Ovary (tissue), 9 donors: Measurements from ENCODE around the gene CXorf58. TPM values are rescaled to one million over a fixed set of nuclear protein-coding genes. Genes with fewer than 3 reads are reported as not detected.

Source experiments
- DNase-seq, 5 donors: peaks; one replicate each; pipeline ENCODE4 v3.0.0-alpha.2; 2019 to 2020
- H3K27ac ChIP-seq, 2 donors: fragments of 200-600 bp; one replicate each; pipeline versions ENCODE4 v1.5.1 to v1.8.0; 2019 to 2022
- H3K27me3 ChIP-seq: fragments of 200-600 bp; one replicate; pipeline ENCODE4 v1.8.0; 2022
- H3K36me3 ChIP-seq: fragments of 200-600 bp; sonication (generic); one replicate; pipeline ENCODE4 v1.5.1; 2019
- H3K4me1 ChIP-seq: one replicate; pipeline ENCODE4 v1.8.1; 2013; ENCODE audit warnings: mild to moderate bottlenecking, moderate library complexity; ENCODE audit not compliant: insufficient read depth
- H3K4me3 ChIP-seq: fragments of 200-600 bp; sonication (generic); one replicate; pipeline ENCODE4 v1.5.1; 2017
- H3K9me3 ChIP-seq, 2 donors: fragments of 200-600 bp in 1 of 2; sonication (generic) in 1 of 2; one replicate each; pipeline versions ENCODE4 v1.5.1 to v1.8.1; 2013 to 2019; ENCODE audit warnings: mild to moderate bottlenecking in 1 of 2, moderate library complexity in 1 of 2
- CTCF ChIP-seq, 3 donors: fragments of 450-650 bp in 2 of 3; fragments of 200-600 bp in 1 of 3; IDR thresholded peaks; one replicate each; pipeline versions ENCODE4 v1.5.1 to v1.8.0; 2016 to 2022; ENCODE audit warnings: antibody characterized with exemption in 3 of 3, mild to moderate bottlenecking in 1 of 3
- EP300 ChIP-seq: sonication (generic); formaldehyde crosslinking; IDR thresholded peaks from one replicate; pipeline ENCODE4 v1.6.1; 2017; ENCODE audit warnings: antibody characterized with exemption
- POLR2A ChIP-seq: fragments of 450-650 bp; IDR thresholded peaks from one replicate; pipeline ENCODE4 v1.6.1; 2017; ENCODE audit warnings: antibody characterized with exemption, mild to moderate bottlenecking, moderate library complexity
- WGBS, 3 donors: extraction: QIAGEN DNeasy Blood & Tissue Kit in 1 of 3; methylation state at CpG; one replicate each; pipeline versions ENCODE4 v1.1.5 to v1.1.7; 2013 to 2017; 5-methylcytosine and 5-hydroxymethylcytosine counted together
- intact Hi-C, 4 donors: fragments of 100-400 bp; cut with DNase I; formaldehyde crosslinking; loops; one replicate each; pipeline versions ENCODE4 v1.11.0 to v1.15.1; 2022 to 2023
- polyA plus RNA-seq, 2 donors: library from polyadenylated mRNA; stranded (reverse); fragments of 200-250 nt in 1 of 2; fragments of 350-450 nt in 1 of 2; fragmentation: Illumina TruSeq in 1 of 2; extraction: RNeasy Lipid Tissue Mini Kit (QIAGEN cat#74804) in 1 of 2; gene quantifications; one replicate each; pipeline ENCODE4 v1.2.3, GENCODE V29; 2013 to 2014
- total RNA-seq, 7 donors: library from RNA; depleted of rRNA in 2 of 7; stranded (reverse); fragments of >200 nt in 2 of 7; fragmentation: NEBNext Ultra II Directional in 3 of 7; extraction: Animal tissue kit (Norgen Biotek cat#: 25700) in 3 of 7; gene quantifications; one replicate each; pipeline versions ENCODE4 v1.1.0 to v1.2.4, GENCODE V29; 2016 to 2023
- donor health status: DM: no; HTN: no; CAD: no; lungs with moderate emphysema.
- donor health status: DM: no; HTN: no; CAD: no.
- donor health status: Bipolar disorder and iron deficiency.
- donor health status: DM: yes; HTN: yes; CAD: no.
- donor health status: DM: no; HTN: no; CAD: no.
- donor health status: DM: yes; HTN: yes; CAD: no.

CXorf58 gene
- total and polyA plus RNA-seq, 9 donors, result 0.04 to 0.72 (median 0.22) TPM; not detected in 5

GRCh38 chrX:23870041-23870440 lies 37.8 kb upstream of the CXorf58 start:
- WGBS, 3 donors, result 87 to 88% (median 87%) methylated on average over 2 of the region's 2 CpGs
- no peaks in the 10 kb centered on the region for H3K4me1 ChIP-seq
- no peak for DNase-seq
- TF ChIP-seq EP300, result no peak
- H3K27me3 ChIP-seq, result no peaks in the 10 kb centered on the region
- no peaks in the 10 kb centered on the region for H3K36me3 ChIP-seq
- intact Hi-C loops, result no loop called here
- no peaks in the 10 kb centered on the region for H3K9me3 ChIP-seq
- H3K27ac ChIP-seq, result no peak overlapping the region
- H3K4me3 ChIP-seq, result no peak overlapping the region

DNA sequence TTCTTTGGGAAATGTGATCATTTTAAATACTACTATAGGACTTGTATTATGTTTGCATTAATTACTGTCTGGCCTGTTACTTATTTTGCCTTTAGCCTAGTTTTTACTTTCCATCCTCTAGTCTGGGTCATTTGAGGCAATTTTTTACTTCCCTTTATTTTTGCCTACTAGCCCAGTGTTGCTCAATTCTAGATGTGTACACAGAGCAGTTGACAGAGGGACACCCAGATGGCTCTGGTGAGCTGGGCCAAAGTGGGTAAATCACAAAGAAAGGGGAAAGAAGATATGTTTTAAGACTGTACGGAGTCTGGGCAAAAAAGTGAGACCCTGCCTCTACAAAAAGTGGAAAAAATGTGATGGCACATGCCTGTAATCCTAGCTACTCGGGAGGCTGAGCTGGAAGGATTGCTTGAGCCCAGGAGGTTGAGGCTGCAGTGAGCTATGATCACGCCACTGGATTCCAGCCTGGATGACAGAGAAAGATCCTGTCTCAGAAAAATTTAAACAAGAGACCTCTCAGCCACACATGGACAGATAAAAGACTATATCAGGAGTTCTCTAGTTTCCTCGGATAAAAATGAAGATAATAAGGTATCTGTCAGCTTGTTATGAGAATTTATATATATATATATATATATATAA lies 35.8 kb upstream of the CXorf58 start:
- DNase-seq, result no peak

DNA sequence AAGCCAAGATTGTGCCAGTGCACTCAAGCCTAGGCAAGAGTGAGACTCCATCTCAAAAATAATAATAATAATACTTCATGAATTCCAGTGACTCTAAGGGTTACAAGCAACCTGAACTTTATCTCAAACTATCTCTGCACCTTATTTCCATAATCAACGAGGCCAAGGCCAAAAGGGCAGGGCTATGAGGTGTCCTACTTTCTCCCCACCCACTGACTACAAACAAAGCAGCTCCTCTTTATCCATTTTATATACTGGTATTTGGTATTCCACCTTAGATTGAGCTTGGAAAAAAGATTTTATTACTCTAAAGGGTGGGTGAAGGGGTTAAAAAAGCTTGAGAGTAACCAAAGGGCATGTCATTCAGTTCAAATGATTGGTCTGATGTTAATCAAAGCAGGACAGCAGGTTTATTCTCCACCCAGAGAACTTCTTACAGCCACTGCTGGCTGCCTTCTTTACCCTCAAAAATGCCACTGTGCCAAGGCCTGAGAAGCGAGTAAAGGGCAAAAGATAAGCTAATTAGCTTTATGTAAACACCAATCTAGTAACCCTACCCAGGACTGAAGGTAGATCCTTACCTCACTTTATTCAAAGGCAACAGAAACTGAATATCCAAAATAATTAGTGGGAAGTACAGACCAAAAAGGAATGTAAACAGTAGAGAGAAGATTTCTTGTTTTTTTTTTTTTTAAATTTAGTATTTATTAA lies 28.3 kb upstream of the CXorf58 start:
- Histone ChIP-seq H3K4me1 (no peaks in the 10 kb centered on the region), H3K9me3 (no peaks in the 10 kb centered on the region), H3K27me3 (no peaks in the 10 kb centered on the region), H3K4me3 (no peak overlapping the region), H3K27ac (no peak overlapping the region), H3K36me3 (no peaks in the 10 kb centered on the region)
- no peak for TF ChIP-seq CTCF (IDR thresholded peaks at IDR 0.05)
- no peak for TF ChIP-seq EP300
- no peak for TF ChIP-seq POLR2A
- DNase-seq, result no peak
- intact Hi-C loops, result no loop called here
- WGBS, 3 donors, result 19 to 35% (median 30%) methylated on average over 2 of the region's 2 CpGs

More for the DNA sequence above, 35.8 kb upstream of the CXorf58 start:
- Histone ChIP-seq H3K9me3 (no peaks in the 10 kb centered on the region), H3K36me3 (no peaks in the 10 kb centered on the region), H3K27ac (no peak overlapping the region), H3K27me3 (no peaks in the 10 kb centered on the region), H3K4me1 (no peaks in the 10 kb centered on the region), H3K4me3 (no peak overlapping the region)
- intact Hi-C loops, result no loop called here
- 73 to 80% (median 73%) methylated on average over 4 of the region's 4 CpGs for WGBS, 3 donors
- TF ChIP-seq EP300 (no peak), CTCF (IDR thresholded peaks at IDR 0.05) (no peak), POLR2A (no peak)

GRCh38 chrX:23883737-23884354 lies 24.0 kb upstream of the CXorf58 start:
- 34 to 37% (median 37%) methylated on average over 9 of the region's 9 CpGs for WGBS, 3 donors
- H3K4me1 ChIP-seq, result no peaks in the 10 kb centered on the region
- no peaks in the 10 kb centered on the region for H3K9me3 ChIP-seq
- H3K36me3 ChIP-seq, result no peaks in the 10 kb centered on the region
- no peak for DNase-seq
- TF ChIP-seq EP300, result no peak
- TF ChIP-seq CTCF (IDR thresholded peaks at IDR 0.05), result no peak
- TF ChIP-seq POLR2A, result no peak
- no peak overlapping the region for H3K27ac ChIP-seq
- intact Hi-C loops, result no loop called here
- H3K27me3 ChIP-seq, result no peaks in the 10 kb centered on the region
- no peak overlapping the region for H3K4me3 ChIP-seq
